Stimulated activated CD8-positive, alpha-beta memory T cell treated with anti-CD3 and anti-CD28 coated beads, Interleukin-15, amount 100 ng/mL, for 1 hour (primary cell): ENCODE measurements around the gene HS3ST5.
"Not testable (repeated sequence)": the region's sequence is repeated elsewhere in the genome, so short reads cannot be mapped to it uniquely, and the experiment has no call there.

Source experiments
- DNase-seq: peaks from one replicate; pipeline ENCODE4 v3.0.0-alpha.2; 2020; ENCODE audit warnings: low read depth

HS3ST5 gene

GRCh38 chr6:114151064-114151690, 191.6 kb downstream of the HS3ST5 start:
- DNase-seq = no peak

GRCh38 chr6:114149182-114149581, 193.6 kb downstream of the HS3ST5 start:
- DNase-seq = not testable (repeated sequence)

GRCh38 chr6:114144887-114145851, 197.7 kb downstream of the HS3ST5 start:
- DNase-seq = no peak

GRCh38 chr6:114142258-114142657, 200.6 kb downstream of the HS3ST5 start:
- DNase-seq = no peak

DNA sequence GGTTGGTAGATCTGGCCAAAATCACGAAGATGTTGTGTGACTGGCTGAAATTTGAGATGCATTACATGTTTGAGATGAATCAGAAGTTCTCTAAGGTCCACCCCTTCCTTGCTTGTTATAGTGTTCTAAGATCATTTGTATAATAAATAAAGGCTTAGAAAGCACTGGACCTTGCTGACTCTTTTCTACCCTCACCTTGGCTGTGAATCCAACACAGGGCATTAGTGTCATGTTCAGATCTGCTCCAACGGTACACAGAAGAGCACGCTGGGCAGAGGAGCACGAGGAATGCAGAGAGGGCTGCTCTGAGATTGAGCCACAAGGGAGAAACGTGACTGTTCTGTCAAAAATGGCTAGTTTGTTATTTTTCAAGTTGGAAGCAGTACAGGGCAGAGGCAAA, 202.4 kb downstream of the HS3ST5 start:
- no peak for DNase-seq

GRCh38 chr6:114138577-114139248, 204.1 kb downstream of the HS3ST5 start:
- no peak for DNase-seq

DNA sequence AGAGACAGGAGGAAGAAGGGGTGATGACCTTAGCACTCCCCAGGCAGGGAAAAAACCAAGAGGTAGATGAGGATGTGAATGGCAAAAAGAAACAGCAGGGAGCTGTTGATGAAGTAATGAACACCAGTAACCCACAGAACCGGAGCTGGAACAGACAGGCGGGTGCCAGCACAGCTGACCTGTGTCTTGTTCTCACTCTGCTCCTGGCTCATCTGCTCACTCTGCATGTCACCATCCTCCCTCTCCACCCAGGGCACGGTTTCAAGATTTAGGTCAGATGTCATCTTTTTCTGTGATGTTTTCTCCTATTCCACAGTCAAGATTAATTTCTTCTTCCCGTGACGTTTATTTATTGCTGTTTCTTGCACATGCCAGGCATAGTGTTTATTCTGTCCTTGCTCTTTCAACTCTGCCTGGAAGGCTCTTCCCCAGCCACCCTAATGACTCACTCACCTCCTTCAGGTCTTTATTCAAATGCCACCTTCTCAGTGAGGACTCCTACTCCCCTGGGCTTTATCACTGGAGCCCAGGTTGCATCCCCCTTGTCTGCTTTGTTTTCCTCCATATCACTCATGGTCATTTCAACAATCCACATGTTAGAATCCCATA, 207.4 kb downstream of the HS3ST5 start:
- no peak for DNase-seq

DNA sequence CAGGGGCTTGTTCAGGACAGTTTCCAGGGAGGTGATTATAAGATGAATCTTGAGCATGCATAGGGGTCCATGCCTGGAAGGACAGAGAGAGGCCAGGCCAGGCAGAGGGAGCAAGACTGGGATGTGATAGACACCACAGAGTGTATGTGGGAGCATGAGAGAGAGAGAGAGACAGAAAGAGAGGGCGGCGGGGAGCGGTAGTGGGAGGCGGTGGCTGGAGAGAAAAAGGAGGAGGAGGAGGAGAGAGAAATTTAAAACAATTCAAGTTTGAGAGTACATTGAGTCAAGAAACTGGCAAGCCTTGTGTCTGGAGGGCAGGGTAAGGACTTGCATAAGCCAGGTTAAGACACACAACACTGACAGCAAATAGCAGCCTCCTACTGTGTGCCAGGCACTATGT, 209.0 kb downstream of the HS3ST5 start:
- DNase-seq = no peak

DNA sequence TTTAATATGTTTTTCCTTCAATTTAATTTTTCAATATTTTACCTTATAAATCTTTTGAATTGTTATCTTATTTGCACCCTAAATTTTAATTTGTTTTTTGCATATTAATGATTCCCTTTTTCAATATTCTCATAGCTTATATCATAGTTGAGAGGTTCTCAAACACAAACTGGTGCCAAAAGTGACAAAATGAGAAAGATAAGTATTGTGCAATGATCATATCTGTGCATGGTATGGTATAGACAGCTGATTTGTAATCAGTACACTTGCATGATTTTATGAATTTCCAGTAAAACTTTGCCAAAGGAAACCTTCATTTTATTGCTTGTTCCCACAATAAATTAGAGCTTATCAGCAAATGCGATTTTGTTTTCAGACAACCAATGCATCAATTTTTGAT, 210.9 kb downstream of the HS3ST5 start:
- DNase-seq = no peak

DNA sequence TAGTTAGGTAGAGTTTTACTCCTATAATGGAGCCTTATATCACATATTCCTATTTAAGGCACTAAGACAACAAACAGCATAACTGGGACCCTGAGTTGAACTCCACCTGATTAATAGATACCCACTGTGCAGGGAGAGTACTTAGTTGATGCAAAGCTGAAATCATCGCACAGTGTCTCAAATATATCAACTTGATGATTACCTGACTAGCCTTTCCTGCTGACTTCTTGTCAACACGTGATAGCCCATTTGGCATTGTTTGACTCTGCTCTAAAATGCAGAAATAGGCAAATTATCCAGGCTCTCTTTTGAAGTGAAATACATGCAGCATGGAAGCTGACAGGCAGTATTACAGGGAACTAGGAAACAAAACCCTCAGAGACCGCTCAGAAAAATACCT, 217.2 kb downstream of the HS3ST5 start:
- DNase-seq = no peak

- DNase-seq = no peak
These were observed 220.7 kb downstream of the HS3ST5 start for GRCh38 chr6:114121913-114122662.

DNA sequence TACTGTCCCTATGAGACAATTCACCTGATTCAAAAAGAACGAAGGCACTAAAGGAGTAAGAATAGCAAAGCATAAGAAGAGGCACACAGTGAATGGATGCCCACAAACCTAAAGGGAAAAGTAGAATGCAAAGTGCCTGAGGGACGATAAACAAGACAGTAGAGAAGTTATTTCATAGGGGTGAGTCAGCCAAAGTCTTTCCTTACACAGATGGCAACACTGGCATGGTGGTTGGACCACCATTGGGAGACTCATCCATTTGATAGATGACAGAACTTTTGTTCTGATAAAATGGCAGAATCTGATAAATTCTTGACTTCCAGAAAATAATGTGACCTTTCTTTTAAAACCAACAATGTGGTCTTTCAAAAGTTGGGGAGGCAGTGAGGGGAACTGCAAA, 223.8 kb downstream of the HS3ST5 start:
- no peak for DNase-seq

DNA sequence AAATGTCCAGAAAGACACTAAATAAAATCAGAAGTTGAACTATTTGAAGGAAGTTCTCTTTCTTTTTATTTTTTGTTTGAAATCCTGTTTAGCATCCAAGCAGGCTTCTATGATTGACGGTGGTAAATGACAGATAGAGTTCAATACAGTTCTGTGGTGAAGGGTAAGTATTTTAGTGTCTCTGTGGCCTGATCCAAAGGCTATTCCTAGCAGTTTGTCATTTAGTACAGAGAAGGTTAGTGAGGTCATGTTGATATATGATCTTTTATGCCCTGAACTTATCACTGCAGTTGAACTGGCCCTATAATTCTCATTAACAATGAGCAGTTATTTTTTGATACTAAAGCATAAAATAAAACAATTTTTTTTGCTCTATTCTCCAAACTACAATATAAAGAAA, 227.2 kb downstream of the HS3ST5 start:
- no peak for DNase-seq

GRCh38 chr6:114108119-114109002, 234.5 kb downstream of the HS3ST5 start:
- no peak for DNase-seq

DNA sequence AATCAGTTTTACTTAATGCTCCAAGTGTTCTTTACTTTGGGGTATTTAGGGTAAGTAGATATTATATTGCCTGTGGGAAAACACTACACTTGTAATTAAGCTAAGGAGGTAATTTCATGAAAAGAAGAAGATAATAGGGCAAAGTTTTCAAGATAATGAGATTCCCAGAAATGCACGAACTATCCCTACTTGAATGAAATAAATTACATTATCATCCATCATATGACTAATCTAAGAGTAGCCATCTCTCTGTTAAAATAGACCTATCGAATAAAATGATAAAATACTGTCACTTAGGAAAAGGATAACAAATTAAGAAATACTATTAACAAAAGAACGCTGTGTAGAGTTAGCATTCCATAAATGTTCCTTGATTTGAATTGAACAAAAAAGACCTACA, 236.8 kb downstream of the HS3ST5 start:
- DNase-seq = no peak

- DNase-seq = no peak
These were observed 241.6 kb downstream of the HS3ST5 start for GRCh38 chr6:114101255-114101654.

DNA sequence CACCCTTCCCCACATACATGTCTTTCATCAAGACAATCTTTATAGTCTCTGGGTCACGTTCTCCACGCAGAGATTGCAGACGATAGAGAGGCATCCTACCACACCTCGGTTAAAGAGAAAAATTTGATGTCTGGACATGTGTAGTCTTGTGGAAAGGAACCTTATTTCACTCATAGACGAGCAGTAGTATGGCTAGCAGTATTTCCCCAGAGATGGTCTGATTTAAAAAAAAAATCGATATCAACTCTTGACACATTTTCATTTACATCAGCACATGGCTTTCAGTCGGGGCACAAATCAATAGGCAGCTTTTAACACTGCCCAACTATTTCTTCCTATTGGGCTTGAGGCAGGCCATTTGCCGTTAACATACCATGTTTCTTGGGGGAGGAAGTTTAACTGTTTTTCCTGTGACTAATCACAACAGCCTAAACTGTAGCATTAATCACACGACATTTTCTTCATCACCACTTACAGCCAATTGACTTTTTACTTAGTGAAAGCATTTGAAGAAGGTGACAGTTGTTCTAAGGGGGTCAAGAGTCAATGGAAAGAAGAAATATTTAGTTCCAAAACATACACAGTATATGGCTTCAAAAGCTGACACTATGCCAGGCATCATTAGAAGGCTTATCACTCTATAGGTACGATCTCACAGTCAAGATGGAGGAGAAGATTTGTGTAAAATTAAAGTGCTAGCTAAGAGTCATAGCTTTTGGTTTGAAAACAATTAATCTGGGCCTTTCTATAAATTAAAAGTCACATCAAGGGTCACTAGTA, 242.4 kb downstream of the HS3ST5 start:
- DNase-seq = no peak

DNA sequence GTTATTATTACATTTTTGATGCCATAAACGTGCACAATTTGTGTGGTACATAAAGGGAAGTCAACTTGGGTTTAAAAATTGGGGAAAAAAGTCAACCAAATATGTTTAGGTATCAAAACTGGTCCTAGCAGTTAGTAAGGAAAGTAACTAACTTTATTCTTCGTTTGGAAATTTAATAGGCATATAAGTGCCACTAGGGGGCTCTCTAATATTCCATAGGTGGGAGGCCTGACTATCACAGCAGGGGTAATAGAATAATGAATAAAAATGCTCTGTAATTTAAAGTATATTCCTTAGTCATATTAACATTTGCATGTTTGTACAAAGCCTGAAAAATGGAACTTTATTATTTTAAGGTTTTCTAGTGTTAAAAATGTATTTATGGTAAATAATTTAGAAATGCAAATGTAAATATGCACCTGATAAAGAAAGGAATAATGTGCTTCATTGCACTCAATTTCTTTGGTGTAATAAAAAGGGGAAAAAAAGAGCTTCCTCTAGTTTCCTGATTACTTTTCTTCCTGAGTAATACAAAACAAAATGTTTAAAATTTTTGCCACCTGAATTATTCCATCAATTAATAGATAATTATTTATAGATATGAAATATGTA, 246.2 kb downstream of the HS3ST5 start:
- no peak for DNase-seq

DNA sequence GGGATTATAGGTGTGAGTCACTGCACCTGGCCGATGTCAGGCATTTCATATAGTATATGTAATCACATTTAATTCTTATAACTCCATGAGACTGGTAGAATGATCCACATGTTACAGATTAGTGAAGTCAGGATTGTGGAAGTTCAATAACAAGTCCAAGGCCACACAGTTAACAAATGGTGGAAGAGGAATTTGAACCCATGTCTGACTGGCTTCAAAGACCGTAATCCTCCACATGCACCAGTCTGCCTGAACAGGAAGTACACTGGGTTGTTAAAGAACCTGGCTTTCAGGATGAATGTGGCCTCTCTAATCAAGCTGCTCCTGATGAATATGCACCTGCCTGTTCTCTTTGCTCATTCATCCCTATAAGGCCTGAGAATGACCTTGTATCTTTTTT, 249.9 kb downstream of the HS3ST5 start:
- no peak for DNase-seq
